Adrenal gland (tissue), 5 donors: ENCODE measurements around the gene RHO.
"Not testable (repeated sequence)": the region's sequence is repeated elsewhere in the genome, so short reads cannot be mapped to it uniquely, and the experiment has no call there.

Experiments used
- POLR2A ChIP-seq, 2 donors: fragments of 450-650 bp; IDR thresholded peaks; one replicate each; pipeline ENCODE4 v1.6.1; 2017; ENCODE audit warnings: antibody characterized with exemption in 2 of 2, mild to moderate bottlenecking in 2 of 2, moderate library complexity in 1 of 2
- TF ChIP-seq, protein P1 (sequence below), 6 experiments: fragments of 450-650 bp in 4 of 6; fragments of 200-600 bp in 2 of 6; sonication (generic) in 1 of 6; IDR thresholded peaks; 1 replicate in 5 of 6; 2 replicates in 1 of 6; pipeline versions ENCODE4 v1.5.1 to v1.8.0; 2016 to 2021; ENCODE audit warnings: antibody characterized with exemption in 6 of 6, mild to moderate bottlenecking in 2 of 6, moderate library complexity in 1 of 6
- donor health status: DM: no; HTN: no; CAD: no.

DNA sequence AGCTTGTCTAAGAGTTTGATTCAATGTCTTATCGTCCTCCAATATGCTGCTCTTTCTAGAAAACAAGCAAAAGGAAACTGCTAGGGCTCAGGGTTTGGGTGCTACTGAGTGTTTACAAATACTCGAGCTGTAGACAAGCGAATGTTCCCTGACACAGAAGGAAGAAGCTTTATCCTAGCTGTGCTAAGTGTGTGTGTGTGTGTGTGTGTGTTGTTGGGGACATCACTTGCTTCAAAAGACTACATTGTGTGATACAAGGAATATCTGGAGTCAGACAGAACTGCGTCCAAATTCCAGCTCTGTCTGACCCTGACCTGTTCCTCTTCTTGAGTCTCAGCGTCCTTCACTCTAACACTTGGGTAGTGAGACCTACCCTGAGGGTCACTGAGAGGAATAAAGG, 33.9 kb upstream of the RHO start:
- TF ChIP-seq, protein P1, sequence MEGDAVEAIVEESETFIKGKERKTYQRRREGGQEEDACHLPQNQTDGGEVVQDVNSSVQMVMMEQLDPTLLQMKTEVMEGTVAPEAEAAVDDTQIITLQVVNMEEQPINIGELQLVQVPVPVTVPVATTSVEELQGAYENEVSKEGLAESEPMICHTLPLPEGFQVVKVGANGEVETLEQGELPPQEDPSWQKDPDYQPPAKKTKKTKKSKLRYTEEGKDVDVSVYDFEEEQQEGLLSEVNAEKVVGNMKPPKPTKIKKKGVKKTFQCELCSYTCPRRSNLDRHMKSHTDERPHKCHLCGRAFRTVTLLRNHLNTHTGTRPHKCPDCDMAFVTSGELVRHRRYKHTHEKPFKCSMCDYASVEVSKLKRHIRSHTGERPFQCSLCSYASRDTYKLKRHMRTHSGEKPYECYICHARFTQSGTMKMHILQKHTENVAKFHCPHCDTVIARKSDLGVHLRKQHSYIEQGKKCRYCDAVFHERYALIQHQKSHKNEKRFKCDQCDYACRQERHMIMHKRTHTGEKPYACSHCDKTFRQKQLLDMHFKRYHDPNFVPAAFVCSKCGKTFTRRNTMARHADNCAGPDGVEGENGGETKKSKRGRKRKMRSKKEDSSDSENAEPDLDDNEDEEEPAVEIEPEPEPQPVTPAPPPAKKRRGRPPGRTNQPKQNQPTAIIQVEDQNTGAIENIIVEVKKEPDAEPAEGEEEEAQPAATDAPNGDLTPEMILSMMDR (IDR thresholded peaks at IDR 0.05) = not testable (repeated sequence)
- not testable (repeated sequence) for TF ChIP-seq POLR2A (IDR thresholded peaks at IDR 0.05)
